ENCODE measurements around the gene DTD1.

DNA sequence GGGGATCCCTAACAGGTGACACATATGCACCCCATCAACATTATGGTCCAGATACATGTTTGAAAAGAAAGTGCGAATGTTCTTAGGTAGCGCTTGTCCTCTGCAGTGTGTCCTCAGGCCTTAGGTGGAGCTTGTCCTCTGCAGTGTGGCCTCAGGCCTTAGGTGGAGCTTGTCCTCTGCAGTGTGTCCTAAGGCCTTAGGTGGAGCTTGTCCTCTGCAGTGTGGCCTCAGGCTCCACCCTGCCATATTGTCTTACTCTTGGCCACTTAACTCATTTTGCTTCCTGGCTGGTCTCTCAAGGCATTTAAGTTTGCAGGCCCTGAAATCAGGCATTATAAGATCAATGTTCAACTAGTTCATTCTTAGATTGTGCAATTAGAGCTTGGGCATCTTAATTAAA, 151.0 kb downstream of the DTD1 start:
- TF ChIP-seq, protein P1, sequence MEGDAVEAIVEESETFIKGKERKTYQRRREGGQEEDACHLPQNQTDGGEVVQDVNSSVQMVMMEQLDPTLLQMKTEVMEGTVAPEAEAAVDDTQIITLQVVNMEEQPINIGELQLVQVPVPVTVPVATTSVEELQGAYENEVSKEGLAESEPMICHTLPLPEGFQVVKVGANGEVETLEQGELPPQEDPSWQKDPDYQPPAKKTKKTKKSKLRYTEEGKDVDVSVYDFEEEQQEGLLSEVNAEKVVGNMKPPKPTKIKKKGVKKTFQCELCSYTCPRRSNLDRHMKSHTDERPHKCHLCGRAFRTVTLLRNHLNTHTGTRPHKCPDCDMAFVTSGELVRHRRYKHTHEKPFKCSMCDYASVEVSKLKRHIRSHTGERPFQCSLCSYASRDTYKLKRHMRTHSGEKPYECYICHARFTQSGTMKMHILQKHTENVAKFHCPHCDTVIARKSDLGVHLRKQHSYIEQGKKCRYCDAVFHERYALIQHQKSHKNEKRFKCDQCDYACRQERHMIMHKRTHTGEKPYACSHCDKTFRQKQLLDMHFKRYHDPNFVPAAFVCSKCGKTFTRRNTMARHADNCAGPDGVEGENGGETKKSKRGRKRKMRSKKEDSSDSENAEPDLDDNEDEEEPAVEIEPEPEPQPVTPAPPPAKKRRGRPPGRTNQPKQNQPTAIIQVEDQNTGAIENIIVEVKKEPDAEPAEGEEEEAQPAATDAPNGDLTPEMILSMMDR (IDR thresholded peaks at IDR 0.05), result no peak
- no peak for TF ChIP-seq POLR2A (IDR thresholded peaks at IDR 0.05)

Data from heart left ventricle (tissue), 13 donors.